ENCODE data around the gene MPV17L2.

Gene MPV17L2

DNA sequence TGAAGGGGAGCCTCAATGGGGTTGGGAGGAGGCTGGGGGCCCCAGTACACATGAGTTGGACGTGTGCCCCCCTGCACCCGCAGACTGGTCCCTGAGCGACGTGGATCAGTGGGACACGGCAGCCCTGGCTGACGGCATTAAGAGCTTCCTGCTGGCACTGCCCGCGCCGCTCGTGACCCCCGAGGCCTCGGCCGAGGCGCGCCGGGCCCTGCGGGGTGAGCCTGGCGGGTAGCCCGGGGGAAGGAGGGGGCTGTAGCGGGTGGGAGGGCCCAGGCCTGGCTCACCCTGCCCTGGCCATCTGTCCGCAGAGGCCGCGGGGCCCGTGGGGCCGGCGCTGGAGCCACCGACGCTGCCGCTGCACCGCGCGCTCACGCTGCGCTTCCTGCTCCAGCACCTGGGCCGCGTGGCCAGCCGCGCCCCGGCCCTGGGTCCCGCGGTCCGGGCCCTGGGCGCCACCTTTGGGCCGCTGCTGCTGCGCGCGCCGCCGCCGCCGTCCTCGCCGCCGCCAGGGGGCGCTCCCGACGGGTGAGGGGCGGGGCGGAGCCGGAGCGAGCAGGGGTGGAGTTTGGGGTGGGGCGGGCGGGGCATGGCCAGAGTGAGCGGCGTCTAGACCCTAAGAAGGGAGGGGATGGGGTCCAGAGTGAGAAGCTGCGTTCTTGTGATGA lies 31.9 kb upstream of the MPV17L2 start:
- peak; percentile 55 for DNase-seq

DNA sequence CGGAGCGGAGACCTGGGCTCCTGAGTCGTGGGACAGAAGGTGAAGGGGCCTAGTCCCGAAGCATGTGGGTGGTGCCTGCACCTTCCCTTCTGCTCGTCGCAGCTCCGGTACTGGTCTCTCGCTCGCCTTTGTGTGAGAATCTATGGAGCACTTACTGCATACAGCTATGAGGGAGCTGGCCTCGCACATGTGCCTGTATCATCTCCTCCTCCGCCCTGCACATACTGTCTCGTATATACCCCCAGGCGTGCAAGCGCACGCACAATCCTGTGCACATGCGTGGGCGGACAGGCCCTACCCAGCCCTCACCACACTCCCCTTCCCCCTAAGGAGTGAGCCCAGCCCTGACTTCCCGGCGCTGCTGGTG lies 31.4 kb upstream of the MPV17L2 start:
- no peak for DNase-seq

DNA sequence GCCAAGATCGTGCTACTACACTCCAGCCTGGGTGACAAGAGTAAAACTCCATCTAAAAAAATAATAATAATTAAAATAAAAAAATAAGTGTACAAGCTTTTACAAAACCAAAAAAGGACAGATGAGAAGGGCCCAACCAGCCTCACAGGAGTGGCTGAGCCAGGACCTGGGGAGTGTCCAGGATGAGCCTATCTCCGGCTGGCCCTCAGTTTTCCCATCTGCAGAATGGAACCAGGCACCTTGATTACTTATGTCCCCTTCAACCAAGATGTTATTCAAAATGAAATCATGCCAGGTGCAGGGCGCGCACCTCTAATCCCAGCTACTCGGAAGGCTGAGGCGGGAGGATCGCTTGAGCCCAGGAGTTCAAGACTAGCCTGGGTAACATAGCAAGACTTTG lies 28.9 kb upstream of the MPV17L2 start:
- DNase-seq, result no peak

DNA sequence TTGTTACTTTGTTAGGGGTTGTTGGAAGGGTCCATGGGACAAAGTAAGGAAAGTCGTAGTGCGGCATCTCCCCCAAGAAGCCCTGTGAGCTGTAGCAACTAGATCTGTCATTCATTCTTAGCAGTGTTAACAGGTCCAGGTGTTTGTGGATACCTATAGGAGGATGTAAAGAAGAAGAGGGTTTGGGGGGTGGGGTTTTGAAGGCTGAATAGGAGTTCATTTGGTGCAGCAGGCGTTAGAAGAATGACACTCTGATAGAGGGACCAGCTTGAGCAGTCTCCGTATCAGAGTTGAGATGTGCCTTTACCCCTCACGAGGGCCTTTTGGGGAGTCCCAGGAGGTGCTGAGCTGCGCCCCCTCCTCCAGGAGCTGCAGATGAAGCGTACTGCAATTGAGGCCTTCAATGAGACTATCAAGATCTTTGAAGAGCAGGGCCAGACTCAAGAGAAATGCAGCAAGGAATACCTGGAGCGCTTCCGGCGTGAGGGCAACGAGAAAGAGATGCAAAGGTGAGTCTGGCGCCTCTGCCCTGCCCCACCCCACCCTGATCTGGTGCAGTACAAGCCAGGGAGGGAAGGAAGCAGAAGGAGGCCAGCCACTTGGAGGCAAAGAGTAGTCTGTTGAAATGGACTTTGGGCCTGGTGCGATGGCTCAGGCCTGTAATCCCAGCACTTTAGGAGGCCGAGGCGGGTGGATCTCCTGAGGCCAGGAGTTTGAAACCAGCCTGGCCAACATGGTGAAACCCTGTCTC lies 27.0 kb upstream of the MPV17L2 start:
- no peak for DNase-seq

DNA sequence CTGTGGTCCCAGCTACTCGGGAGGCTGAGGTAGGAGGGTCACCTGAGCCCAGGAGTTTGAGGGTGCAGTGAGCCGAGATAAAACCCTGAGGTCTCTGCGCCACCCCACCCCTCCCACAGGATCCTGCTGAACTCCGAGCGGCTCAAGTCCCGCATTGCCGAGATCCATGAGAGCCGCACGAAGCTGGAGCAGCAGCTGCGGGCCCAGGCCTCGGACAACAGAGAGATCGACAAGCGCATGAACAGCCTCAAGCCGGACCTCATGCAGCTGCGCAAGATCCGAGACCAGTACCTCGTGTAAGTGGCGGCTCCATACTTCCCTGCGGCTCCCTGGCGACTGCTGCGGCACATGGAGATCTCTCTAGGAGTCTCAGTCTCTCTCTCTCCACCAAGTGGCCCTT lies 26.0 kb upstream of the MPV17L2 start:
- no peak for DNase-seq

DNA sequence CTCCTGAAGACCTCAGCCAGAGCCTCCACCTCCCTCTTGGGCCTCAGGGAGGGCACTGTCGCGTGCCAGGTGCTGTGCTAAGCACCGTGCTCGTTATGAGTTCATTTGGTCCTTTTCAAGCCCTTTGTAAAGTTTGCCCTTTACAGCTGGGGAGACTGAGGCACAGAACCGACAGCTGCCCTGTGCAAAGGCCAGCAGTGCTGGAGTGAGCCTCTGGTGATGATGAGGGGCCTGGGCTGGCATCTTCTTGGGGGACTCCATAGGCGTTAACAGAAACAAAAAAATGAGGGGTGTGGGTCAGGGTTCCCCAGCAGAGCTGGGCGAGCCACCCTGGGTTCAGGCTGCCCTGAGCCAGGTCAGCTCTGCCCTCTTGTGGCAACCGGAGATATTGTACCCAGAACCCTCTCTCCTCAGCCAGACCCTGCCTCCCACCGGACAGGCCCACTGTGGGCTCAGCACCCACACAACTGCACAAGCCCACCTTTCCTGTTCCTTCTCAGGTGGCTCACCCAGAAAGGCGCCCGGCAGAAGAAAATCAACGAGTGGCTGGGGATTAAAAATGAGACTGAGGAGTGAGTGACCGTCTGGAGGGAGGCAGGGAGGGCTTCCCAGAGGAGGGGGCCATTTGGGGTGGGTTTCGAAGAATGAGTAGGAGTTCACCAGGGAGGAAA lies 24.9 kb upstream of the MPV17L2 start:
- DNase-seq, result no peak

DNA sequence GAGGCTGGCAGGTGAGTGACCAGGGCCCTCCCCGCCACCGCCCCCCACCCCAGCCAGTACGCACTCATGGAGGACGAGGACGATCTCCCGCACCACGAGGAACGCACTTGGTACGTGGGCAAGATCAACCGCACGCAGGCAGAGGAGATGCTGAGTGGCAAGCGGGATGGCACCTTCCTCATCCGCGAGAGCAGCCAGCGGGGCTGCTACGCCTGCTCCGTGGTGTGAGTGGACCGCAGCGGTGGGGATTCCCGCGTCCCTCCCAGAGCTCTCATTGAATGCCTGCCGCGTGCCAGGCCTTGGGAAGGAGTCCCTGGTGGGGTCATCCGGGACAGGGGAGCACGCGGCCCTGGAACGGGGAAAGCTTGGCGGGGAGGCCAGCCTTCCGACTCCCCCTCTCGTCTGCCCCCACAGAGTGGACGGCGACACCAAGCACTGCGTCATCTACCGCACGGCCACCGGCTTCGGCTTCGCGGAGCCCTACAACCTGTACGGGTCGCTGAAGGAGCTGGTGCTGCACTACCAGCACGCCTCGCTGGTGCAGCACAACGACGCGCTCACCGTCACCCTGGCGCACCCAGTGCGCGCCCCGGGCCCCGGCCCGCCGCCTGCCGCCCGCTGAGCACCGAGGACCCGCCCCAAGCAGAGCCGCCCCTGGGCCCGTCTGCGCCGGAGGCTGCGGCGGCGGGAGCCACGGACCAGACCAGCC lies 24.2 kb upstream of the MPV17L2 start:
- DNase-seq, result no peak

DNA sequence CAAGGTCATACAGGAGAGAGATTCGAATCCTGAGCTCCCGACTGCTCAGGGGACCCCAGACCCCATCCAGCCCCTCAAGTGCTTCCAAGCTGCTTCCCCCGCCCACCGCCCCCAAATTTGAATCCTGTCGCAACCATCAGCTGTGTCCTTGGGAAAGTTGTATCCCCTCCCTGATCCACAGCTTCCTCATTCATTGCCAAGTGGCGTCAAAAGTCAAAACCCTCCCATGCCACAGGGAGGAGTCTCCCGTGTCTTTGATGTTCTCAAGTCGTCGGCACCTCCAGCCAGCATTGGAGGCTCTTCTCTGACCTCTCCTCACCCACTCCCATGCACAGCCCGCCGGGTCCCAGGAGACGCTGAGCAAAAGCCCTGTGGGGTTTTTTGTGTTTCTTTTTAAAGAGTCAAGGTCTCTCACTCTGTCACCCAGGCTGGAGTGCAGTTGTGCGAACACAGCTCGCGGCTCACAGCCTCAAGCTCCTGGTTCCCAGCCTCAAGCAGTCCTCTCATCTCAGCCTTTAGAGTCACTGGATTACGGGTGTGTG lies 22.2 kb upstream of the MPV17L2 start:
- no peak for DNase-seq

DNA sequence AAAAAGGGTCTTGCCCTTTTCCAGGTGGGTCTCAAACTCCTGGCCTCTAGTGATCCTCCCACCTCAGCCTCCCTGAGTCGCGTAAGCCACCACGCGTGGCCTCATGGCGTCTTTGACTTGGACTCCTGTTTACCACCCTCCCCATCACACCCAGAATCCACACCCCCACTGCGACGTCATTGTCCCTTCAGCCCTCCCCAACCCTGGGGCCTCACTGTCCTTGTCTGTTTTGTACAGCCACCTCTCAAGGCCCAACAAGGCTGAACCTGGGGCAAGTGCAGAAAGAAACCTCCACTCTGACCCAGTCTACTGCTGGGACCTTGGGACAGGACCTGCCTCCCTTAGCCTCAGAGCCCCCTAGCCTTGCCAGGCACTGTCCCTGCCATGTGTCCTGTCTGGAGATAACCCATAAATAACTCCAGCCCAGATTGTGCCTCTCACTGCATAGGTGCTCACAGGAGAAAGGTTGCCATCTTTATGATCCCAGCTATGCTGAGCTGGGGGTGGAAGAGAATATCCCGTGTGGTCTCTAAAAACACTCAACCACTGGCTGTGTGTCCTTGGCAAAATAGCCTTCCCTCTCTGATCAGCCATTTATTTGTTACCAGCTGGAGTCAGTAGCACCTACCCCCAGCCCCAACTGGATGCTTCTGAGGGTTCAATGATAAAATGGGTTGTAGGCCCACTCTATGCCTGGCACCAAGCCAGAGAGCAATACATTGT lies 21.3 kb upstream of the MPV17L2 start:
- DNase-seq, result no peak

DNA sequence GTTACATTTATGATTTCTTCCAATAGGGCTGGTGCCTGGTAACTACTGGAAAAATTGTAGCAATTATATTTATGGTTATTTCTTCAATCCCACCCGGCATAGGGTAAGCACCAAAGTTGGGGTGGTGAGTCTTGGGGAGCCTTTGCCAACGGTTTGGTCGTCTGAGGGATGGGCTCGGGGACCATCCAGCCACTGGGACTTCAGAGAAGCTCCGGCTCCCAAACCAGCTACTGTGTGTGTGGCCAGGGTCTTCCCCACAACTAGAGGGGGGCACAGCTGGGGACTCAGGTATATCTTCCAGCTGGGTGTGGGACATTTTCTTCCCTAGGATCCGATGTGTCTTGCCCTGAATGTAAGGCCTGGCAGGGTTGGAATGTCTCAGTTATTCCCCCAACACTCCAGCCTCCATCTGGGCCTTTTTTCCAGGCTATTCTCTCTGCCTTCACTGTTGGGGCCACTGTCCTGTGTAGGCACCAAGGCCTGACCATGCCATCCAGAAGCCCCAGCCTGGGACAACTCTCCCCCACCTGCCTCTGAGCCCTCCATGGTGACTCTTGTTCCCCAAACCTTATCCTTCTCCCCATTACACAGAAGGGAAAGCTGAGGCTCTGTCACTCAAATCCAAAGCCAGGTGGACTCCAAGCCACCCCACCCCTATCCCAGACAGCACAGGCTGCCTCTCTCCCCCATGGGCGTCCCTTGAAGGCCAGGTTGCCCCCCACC lies 20.5 kb upstream of the MPV17L2 start:
- no peak for DNase-seq

DNA sequence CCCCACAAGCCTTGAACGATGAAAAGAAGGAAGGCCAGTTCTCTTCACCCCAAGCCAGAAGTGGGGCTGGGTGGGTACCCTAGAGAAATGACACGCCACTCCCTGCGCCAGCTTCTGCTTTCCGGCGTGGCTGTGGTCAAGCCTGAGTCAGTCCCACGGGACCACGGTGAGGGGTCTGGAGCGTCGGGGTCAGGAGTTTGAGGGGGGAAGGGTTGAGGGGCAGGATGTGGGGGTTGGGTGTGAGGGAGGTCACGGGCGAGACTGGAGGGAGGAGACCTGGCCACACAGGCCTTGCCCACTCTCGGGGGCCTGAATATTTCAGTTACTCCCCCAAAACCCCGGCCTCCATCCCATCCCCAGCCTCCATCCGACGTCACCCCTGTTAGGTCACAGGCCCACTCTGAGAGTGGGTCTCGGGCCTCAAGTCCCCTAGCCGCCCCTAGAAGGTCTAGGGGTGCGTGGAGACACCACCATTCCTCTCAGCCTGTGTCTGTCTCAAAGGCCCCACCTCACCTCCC lies 19.9 kb upstream of the MPV17L2 start:
- no peak for DNase-seq

DNA sequence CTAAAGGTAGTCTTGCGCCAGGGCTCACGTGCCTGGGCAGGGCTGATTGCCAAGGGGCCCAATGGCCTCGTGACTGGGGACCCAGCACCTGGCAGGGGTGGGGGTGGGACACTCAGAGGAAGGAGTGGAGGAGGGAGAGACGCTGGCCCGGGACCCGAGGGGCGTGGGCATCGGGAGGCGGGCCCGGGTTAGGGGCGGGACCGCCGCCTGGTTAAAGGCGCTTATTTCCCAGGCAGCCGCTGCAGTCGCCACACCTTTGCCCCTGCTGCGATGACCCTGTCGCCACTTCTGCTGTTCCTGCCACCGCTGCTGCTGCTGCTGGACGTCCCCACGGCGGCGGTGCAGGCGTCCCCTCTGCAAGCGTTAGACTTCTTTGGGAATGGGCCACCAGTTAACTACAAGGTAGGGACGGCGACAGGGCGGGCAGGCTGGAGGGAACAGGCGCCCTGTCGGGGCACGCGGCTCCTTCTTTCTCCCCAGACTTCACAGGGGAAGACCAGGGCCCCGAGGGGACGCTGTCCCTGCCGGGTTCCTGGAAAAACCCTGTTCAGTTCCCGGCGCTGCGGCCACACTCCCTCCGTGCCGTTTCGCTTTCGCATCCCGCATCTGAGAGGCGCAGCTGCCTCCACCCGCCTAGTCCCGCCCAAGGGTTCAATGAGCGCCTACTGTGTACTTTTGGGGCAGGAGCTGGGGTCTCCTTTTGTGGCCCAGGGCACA lies 19.3 kb upstream of the MPV17L2 start, which contains the start of gene IFI30:
TSS of gene IFI30 (plus strand) at position 242 of the 717 bp plus-strand sequence. CDS start at position 271, 29 bp downstream.
- DNase-seq, result peak; percentile 19

DNA sequence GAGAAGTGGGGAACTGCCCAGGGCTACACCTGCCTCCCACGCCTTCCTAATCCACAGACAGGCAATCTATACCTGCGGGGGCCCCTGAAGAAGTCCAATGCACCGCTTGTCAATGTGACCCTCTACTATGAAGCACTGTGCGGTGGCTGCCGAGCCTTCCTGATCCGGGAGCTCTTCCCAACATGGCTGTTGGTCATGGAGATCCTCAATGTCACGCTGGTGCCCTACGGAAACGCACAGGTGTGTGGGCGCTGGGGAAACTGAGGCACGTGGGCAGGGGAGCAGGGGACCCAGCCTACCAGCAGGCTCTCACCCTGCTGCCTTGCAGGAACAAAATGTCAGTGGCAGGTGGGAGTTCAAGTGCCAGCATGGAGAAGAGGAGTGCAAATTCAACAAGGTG lies 18.0 kb upstream of the MPV17L2 start:
- DNase-seq, result no peak

DNA sequence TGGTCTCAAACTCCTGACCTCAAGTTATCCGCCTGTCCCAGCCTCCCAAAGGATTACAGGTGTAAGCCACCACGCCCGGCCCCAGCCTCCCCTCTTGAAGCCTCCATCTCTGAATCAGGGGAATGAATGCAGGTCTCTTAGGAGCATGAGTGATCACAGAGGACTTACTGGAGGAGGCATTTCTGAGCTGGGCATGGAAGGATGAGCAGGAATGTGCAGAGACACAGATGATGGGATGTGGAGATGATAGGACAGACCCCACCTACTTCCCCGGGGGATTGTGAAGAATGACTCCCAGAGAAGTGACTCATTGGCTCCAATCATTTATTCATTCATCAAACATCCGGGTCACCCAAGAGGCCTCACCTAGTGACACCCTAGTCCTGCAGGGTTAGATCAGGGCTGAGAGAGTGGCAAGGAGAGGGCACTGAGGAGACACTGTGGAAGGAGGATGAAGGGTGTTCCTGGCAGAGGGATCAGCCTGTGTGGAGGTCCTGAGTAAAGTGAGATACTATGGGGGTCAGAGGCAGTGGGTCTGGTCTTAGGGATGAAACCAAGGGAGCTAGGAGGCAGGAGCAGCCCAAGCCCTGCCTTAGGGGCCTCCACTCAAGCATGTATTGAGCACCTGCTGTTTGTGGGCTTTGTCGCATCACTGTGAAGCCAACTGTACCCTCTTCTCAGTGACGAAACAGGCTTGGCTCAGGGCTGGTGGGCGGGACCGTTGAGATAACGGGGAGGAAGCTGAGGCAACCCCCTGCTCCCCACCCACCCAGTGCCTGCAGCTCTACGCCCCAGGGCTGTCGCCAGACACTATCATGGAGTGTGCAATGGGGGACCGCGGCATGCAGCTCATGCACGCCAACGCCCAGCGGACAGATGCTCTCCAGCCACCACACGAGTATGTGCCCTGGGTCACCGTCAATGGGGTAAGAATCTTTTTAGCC lies 16.4 kb upstream of the MPV17L2 start:
- DNase-seq, result no peak

DNA sequence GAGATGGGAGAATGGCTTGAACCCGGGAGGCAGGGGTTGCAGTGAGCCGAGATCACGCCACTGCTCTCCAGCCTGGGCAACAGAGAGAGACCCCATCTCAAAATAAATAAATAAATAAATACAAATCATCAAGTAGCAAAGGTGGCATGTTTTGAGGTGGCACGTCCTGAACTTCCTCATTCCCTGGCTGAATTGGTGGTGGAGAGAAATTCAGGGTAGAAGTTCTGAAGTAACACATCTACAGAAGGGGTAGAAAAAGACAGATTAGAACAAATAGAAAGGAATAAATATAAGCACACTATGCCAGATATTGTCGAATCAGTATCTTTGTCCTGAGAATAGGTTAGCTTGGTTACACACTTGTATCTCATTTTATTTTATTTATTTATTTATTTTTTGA lies 13.1 kb upstream of the MPV17L2 start:
- no peak for DNase-seq

DNA sequence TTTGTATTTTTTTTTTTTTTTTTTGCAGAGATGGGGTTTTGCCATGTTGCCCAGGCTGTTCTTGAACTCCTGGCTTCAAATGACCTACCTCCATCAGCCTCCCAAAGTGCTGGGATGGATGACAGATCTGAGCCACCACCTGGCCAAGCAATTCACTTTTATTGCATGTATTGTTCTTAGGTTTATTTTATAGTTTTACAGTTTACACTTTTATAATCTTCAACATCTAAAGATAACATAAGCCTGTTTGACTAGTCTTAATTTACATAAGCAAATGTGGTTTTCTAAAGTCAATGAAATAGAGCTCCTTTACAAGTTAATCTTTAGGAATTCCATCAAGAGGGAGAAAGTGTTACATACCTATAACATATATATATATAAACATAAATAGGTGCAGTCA lies 9.5 kb upstream of the MPV17L2 start:
- DNase-seq, result no peak

DNA sequence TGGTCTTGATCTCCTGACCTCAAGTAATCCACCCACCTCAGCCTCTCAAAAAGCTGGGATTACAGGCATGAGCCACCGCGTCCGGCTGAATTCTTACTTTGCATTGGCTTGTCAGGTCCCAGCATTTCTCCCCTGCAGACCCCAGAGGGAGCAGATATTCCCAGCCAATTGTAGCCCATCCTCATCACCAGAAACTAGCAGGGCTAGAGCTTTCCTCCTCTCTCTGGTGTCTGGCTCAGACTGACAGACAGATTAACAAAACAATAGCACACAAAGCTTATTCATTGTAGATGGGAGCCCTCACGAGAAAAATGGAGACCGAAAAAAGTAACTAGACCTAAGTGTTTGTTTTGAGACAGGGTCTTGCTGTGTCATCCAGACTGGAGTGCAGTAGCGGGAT lies 7.5 kb upstream of the MPV17L2 start:
- no peak for DNase-seq

DNA sequence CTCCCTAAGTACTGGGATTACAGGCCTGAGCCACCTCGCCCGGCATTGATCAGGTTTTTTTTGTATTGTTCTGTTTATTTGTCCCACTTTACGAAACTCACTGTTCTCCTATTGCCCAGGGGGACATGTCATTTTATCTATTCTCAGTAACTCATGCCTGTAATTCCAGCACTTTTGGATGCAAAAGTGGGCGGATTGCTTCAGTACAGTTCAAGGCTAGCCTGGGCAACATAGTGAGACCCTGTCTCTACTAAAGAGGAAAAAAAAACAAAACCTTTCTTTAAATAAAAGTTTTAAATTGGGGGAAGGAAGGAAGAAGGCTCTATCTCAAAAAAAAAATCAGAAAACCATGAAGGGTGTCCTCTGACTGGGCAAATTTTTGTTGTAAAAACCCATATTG lies 2.7 kb upstream of the MPV17L2 start:
- no peak for DNase-seq

DNA sequence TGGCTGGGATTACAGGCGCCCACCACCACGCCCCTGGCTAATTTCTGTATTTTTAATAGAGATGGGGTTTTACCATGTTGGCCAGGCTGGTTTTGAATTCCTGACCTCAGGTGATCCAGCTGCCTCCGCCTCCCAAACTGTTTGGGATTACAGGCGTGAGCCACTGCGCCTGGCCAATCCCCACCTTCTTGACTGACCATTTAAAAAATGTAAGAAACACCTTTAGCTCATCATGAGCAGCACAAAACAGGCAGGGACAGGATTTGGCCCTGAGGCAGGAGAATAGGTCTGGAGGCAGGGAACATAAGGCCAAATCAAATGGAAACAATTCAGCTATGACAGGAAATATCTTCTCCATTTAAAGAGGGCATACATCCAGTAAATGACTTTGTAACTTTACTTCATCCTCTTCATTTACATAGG lies 1.4 kb upstream of the MPV17L2 start:
- DNase-seq, result no peak

Data from NCI-H1092 treated with DMSO at 0.1 percent for 48 hours (cell line).